Heart left ventricle (tissue), 16 donors: Measurements from ENCODE around the gene TRIAP1. TPM values are rescaled to one million over a fixed set of nuclear protein-coding genes. Genes with fewer than 3 reads are reported as not detected.
A peak's percentile ranks its signal among the peaks of the same experiment; 100 is the strongest.

Experiments used
- ATAC-seq, 4 donors: fragments of 200-7000 bp; cut with Tn5 transposase; one replicate each; pipeline ENCODE4 v1.9.1; 2020 to 2022; ENCODE audit warnings: moderate library complexity in 4 of 4, mild to moderate bottlenecking in 3 of 4, moderate number of reproducible peaks in 1 of 4
- DNase-seq, 5 donors: peaks; one replicate each; pipeline ENCODE4 v3.0.0-alpha.2; 2020
- H3K27ac ChIP-seq, 12 donors: fragments of 200-600 bp; sonication (generic) in 4 of 12; one replicate each; pipeline versions ENCODE4 v1.5.0 to v1.8.0; 2016 to 2022; ENCODE audit warnings: mild to moderate bottlenecking in 2 of 12
- H3K27me3 ChIP-seq, 9 donors: fragments of 200-600 bp; sonication (generic) in 2 of 9; one replicate each; pipeline versions ENCODE4 v1.5.1 to v1.8.0; 2016 to 2022; ENCODE audit warnings: mild to moderate bottlenecking in 3 of 9
- H3K36me3 ChIP-seq, 9 donors: fragments of 200-600 bp; sonication (generic) in 2 of 9; one replicate each; pipeline versions ENCODE4 v1.5.0 to v1.8.0; 2018 to 2022; ENCODE audit warnings: mild to moderate bottlenecking in 2 of 9
- H3K4me1 ChIP-seq, 12 donors: fragments of 200-600 bp; sonication (generic) in 4 of 12; one replicate each; pipeline versions ENCODE4 v1.5.0 to v1.8.0; 2016 to 2022; ENCODE audit warnings: mild to moderate bottlenecking in 3 of 12
- H3K4me3 ChIP-seq, 12 donors: fragments of 200-600 bp; sonication (generic) in 4 of 12; one replicate each; pipeline versions ENCODE4 v1.5.0 to v1.8.0; 2017 to 2022; ENCODE audit warnings: mild to moderate bottlenecking in 9 of 12, moderate library complexity in 4 of 12
- H3K9me3 ChIP-seq, 12 donors: fragments of 200-600 bp; sonication (generic) in 4 of 12; one replicate each; pipeline versions ENCODE4 v1.5.0 to v1.8.0; 2016 to 2022; ENCODE audit warnings: mild to moderate bottlenecking in 1 of 12
- POLR2A ChIP-seq, 2 donors: fragments of 450-650 bp; IDR thresholded peaks; one replicate each; pipeline ENCODE4 v1.6.1; 2017; ENCODE audit warnings: antibody characterized with exemption in 2 of 2, mild to moderate bottlenecking in 2 of 2, moderate library complexity in 2 of 2
- WGBS, 4 donors: extraction: QIAGEN DNeasy Blood & Tissue Kit in 2 of 4; methylation state at CpG; one replicate each; pipeline versions ENCODE4 v1.1.5 to v1.1.7; 2013 to 2018; 5-methylcytosine and 5-hydroxymethylcytosine counted together
- intact Hi-C, 10 donors: fragments of 100-400 bp; cut with DNase I; formaldehyde crosslinking; loops; one replicate each; pipeline versions ENCODE4 v1.11.1 to v1.14.2; 2022
- polyA plus RNA-seq, 2 donors: library from polyadenylated mRNA; stranded (reverse); fragments of 200-250 nt; gene quantifications; one replicate each; pipeline ENCODE4 v1.2.3, GENCODE V29; 2013
- total RNA-seq, 9 donors: library from RNA; depleted of rRNA in 2 of 9; stranded (reverse); fragments of >200 nt in 2 of 9; fragmentation: NEBNext Ultra II Directional in 3 of 9; extraction: Animal tissue kit (Norgen Biotek cat#: 25700) in 3 of 9; gene quantifications; one replicate each; pipeline versions ENCODE4 v1.1.0 to v1.2.4, GENCODE V29; 2016 to 2023
- TF ChIP-seq, protein P1 (sequence below), 12 donors: fragments of 200-600 bp; sonication (generic) in 4 of 12; IDR thresholded peaks; one replicate each; pipeline versions ENCODE4 v1.5.0 to v1.8.0; 2018 to 2022; ENCODE audit warnings: antibody characterized with exemption in 12 of 12, mild to moderate bottlenecking in 5 of 12
- donor health status: ischemic (EF 13 %, LVEDD 7.1; RV severe dilation, severe dysfunction).
- donor health status: healthy with polysubstance abuse.
- donor health status: DM: no; HTN: yes; CAD: no.
- donor health status: DM: no; HTN: no; CAD: no.
- donor health status: ischemic (EF 25% LVEDD 6.9; RV normal size, moderate dysfunction).
- donor health status: ischemic (EF 25% LVEDD 5.7; RV mildly dilated, moderate dysfunction).
- donor health status: healthy.
- donor health status: DM: yes; HTN: yes; CAD: no.
- donor health status: ischemic (EF 35%, LVEDD 5.7; RV mildly dilated, moderate dysfunction).
- donor health status: nonischemic (EF 11% LVEDD 7.7; RV severe dilation, severe dysfunction).
- donor health status: DM: yes; HTN: yes; CAD: no.
- donor health status: PGD.
- donor health status: ischemic (EF 29% LVEDD 5.4; RV normal size, mild dysfunction).
- donor health status: nonischemic (EF 23%, LVEDD 6.1; RV moderate dilation, normal function).

The TRIAP1 gene
- total and polyA plus RNA-seq, 11 donors = 6.4 to 34.9 (median 15.1) TPM

DNA sequence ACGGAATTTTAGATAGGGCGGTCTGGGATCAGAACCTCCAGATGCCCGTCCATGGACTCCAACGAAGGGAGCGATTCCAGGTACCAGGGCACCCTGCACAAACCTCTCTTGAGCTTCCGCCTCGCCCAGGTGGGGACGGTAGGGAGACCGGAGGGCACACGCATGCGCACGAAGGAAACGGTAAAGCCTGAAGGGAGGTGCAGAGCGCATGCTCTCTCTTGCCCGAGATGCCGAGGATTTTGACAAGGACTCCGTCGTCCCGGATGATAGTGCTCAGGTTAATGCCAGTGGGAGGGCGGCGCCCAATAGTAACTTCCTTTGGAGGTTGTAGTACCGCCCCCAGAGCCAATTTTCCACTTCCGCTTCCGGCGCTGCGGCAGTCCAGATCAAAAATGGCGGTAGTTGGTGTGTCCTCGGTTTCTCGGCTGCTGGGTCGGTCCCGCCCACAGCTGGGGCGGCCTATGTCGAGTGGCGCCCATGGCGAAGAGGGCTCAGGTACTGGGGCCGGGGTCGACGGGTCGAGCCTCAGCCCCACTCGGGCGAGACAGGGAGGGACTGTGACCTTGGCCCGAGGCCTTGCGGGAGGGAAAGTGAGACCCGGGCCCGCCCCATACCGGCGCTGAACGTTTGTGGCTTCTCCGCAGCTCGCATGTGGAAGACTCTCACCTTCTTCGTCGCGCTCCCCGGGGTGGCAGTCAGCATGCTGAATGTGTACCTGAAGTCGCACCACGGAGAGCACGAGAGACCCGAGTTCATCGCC lies 8.3 kb downstream of the TRIAP1 start, which contains the start of gene COX6A1:
Gene COX6A1, plus strand, starts transcription at position 379 of the 760 bp plus-strand sequence. Its CDS starts 14 bp downstream, at position 393.
- DNase-seq (peak; percentile 93 to 98 (median 96)), ATAC-seq (peak; percentile 96 to 99 (median 98))
- H3K36me3 ChIP-seq = peaks cover 0 to 37% (median 30%) of the 10 kb centered on the region in 9 donors
- peak in 1 of 2 donors; percentile 47 for TF ChIP-seq POLR2A (IDR thresholded peaks at IDR 0.05)
- TF ChIP-seq, protein P1, sequence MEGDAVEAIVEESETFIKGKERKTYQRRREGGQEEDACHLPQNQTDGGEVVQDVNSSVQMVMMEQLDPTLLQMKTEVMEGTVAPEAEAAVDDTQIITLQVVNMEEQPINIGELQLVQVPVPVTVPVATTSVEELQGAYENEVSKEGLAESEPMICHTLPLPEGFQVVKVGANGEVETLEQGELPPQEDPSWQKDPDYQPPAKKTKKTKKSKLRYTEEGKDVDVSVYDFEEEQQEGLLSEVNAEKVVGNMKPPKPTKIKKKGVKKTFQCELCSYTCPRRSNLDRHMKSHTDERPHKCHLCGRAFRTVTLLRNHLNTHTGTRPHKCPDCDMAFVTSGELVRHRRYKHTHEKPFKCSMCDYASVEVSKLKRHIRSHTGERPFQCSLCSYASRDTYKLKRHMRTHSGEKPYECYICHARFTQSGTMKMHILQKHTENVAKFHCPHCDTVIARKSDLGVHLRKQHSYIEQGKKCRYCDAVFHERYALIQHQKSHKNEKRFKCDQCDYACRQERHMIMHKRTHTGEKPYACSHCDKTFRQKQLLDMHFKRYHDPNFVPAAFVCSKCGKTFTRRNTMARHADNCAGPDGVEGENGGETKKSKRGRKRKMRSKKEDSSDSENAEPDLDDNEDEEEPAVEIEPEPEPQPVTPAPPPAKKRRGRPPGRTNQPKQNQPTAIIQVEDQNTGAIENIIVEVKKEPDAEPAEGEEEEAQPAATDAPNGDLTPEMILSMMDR (IDR thresholded peaks at IDR 0.05) = peak in 1 of 12 donors; percentile 2
- H3K4me3 ChIP-seq = peak within 1 kb of the TSS; percentile 62 to 97 (median 83)
- H3K27me3 ChIP-seq = no peaks in the 10 kb centered on the region
- WGBS, 4 donors = 0 to 1% (median 0%) methylated on average over 31 to 59 of the region's 59 CpGs
- H3K4me1 ChIP-seq = peaks cover 0 to 23% (median 16%) of the 10 kb centered on the region in 12 donors
- intact Hi-C loops = loop anchor here in 2 of 10 donors (2.0 to 10.0 kb wide), 3 partner anchors 59 to 211 kb away; partner anchors contain the start of genes DYNLL1 (in 1 of the 2) and PLA2G1B (in 1 of the 2)
- H3K27ac ChIP-seq = peak within 1 kb of the TSS; percentile 76 to 92 (median 88)
- no peaks in the 10 kb centered on the region for H3K9me3 ChIP-seq

DNA sequence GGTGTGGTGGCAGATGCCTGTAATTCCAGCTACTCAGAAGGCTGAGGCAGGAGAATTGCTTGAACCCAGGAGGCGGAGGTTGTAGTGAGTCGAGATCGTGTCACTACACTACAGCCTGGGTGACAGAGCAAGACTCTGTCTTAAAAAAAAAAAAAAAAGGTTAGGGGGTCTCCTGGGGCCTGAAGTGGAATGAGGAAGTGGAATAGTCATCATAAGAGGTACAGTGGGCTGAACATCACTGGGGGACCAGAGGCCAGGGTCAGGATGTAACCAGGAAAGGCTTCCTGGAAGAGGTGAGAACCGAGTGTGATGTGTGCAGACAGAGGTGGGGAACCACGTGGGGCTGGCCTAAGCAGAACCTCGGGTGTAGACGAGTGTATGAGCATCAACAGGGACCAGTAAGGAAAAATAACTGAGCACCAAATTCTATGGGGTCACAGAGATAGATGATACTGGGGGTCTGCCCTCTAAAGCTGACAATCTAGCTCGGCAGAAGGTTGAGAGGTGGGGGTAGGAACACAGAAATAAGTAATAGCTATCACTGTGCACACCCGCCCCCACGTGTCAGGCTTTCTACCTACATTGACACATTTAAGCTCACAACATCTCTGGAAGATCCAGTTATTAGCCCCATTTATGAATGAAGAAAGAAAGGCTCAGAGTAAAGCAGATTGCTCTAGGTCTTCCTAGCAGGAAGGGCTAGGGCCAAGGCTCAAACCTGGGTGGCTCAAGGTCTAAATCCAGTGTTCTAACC lies 13.2 kb downstream of the TRIAP1 start:
- H3K4me3 ChIP-seq = no peak overlapping the region
- no peak overlapping the region for H3K27ac ChIP-seq
- H3K9me3 ChIP-seq = no peaks in the 10 kb centered on the region
- TF ChIP-seq, protein P1 (IDR thresholded peaks at IDR 0.05) = no peak
- TF ChIP-seq POLR2A (IDR thresholded peaks at IDR 0.05) = no peak
- H3K27me3 ChIP-seq = peaks cover 0 to 4% (median 0%) of the 10 kb centered on the region in 9 donors
- peaks cover 0 to 4% (median 0%) of the 10 kb centered on the region in 12 donors for H3K4me1 ChIP-seq
- no peak for ATAC-seq
- intact Hi-C loops = loop anchor here in 2 of 10 donors (5.0 to 10.0 kb wide), 2 partner anchors 106 to 108 kb away; partner anchors contain the start of gene PLA2G1B (in 2 of the 2)
- WGBS, 4 donors = 56 to 64% (median 58%) methylated on average over 10 of the region's 10 CpGs
- H3K36me3 ChIP-seq = no peaks in the 10 kb centered on the region
- DNase-seq = no peak

DNA sequence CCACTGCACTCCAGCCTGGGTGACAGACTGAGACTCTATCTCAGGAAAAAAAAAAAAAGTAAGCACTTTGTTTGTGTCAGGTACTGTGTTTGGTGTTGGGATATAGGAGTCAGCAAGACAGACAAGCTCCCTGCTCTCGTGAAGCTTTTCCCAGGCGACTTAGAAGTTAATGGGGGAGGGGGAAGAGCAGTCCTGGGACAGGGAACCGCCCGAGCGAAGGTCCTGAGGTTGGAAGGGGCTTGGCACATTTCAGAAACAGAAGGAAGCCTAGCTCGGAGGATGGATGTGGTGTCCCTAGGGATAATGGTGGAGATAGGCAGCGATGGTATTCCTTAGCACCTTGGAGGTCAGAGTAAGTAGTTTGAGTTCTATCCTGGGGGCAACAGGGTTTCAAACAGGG lies 16.8 kb downstream of the TRIAP1 start:
- Histone ChIP-seq H3K27me3 (peaks cover 0 to 4% (median 0%) of the 10 kb centered on the region in 9 donors), H3K9me3 (no peaks in the 10 kb centered on the region), H3K36me3 (no peaks in the 10 kb centered on the region), H3K27ac (no peak overlapping the region), H3K4me1 (peaks cover 0 to 4% (median 0%) of the 10 kb centered on the region in 12 donors), H3K4me3 (no peak overlapping the region)
- DNase-seq (no peak), ATAC-seq (no peak)
- WGBS, 4 donors = 59 to 69% (median 65%) methylated on average over 7 of the region's 7 CpGs
- TF ChIP-seq POLR2A (IDR thresholded peaks at IDR 0.05) = no peak
- TF ChIP-seq, protein P1 (IDR thresholded peaks at IDR 0.05) = no peak
- intact Hi-C loops = no loop called here
